ENCODE results near the gene SCN4A.
"Not testable (repeated sequence)": the region's sequence is repeated elsewhere in the genome, so short reads cannot be mapped to it uniquely, and the experiment has no call there.

The SCN4A gene

GRCh38 chr17:63972796-63973195 is at the start of gene SCN4A:
SCN4A (minus strand) TSS chr17:63972918; CDS start chr17:63972841, 77 bp downstream.
- DNase-seq: no peak

DNA sequence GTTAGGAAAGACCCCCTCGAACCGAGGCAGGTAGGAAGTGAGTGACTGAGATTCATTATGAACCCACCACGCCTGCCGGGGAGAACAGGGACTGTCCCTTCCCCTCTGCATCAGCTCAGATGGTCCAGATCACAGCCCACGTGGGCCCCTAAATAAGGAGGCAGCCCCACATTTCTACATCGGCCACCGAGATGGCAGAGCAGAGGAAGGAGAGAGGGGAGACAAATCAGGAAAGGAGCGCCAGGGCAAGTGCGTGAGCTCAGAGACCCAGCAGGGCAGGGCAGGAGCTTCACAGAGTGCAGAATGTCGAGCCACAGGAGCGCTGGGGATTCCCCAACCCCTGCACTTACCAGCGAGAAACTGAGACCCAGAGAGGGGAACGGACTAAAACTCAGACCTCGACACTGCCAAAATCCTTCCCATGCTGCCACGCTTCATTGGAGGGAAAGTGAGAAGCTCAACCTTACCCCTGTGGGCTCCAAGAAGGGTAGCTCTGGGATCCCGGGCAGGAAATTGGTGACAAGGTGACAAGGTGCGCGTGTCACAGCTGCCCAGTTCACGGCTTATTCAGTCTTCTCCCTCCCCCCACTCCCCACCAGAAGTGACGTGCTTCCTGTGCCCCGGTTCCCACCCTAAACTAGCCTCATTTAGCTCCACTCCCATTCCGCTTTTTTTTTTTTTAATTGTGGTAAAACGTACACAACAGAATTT is 47.5 kb upstream of the SCN4A start, which contains the start of gene ICAM2:
Gene ICAM2 (minus strand): TSS at position 578 of the 711 bp plus-strand sequence. CDS start 13,942 bp downstream, outside the sequence.
- DNase-seq: no peak

DNA sequence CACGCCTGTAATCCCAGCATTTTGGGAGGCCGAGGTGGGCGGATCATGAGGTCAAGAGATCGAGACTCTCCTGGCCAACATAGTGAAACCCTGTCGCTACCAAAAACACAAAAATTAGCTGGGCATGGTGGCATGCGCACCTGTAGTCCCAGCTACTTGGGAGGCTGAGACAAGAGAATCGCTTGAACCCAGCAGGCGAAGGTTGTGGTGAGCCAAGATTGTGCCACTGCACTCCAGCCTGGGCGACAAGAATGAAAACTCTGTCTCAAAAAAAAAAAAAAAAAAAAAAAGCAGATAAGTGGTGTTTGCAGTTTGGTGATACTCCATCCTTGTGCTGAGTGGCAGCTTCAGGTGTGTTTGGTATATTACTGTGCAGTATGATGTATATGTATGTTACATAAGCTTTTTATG is 46.8 kb upstream of the SCN4A start:
- DNase-seq: not testable (repeated sequence)

DNA sequence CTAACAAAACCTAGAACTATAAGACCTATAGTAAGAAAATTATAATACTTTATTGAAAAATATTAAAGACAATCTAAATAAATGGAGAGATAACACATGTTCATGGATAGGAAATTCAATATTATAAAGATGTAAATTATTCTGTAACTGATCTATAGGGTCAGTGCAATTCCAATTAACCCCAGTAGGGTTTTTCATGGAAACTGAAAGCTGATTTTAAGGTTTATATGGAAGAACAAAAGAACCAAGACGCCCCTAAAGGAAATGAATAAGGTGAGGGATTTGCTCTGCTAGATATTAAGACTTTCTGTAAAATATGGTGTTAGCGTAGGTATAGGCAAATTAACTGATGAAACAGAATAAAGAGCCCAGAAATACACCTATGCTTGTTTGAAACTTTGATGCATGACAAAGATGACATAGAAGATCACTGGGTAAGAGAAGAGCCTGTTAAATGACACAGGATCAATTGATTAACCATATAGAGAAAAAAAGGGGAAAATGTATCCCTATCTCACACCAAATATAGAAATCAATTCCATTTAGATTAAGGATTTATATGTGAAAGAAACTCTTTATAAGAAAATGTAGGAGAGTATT is 44.8 kb upstream of the SCN4A start:
- DNase-seq: no peak

DNA sequence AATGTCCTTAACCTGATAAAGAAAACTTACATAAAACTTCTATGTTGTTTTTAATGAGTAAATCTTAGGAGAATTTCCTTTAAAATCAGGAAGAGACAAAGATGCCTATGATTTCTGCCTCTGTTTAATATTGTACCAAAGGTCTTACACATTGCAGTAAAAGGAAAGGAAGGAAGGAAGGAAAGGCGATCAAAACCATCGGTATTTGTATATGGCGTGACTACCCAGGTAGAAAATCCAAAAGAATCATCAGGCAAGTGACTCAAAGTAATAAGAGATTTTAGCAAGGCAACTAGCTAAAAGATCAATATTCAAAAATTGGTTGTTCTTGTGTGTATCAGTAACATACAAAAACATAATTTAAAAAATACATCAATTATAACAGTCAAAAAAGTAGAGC is 44.3 kb upstream of the SCN4A start:
- DNase-seq: no peak

- no peak for DNase-seq
Measured at GRCh38 chr17:64016231-64016784, 43.6 kb upstream of the SCN4A start.

GRCh38 chr17:64015447-64015846 is 42.7 kb upstream of the SCN4A start:
- no peak for DNase-seq

DNA sequence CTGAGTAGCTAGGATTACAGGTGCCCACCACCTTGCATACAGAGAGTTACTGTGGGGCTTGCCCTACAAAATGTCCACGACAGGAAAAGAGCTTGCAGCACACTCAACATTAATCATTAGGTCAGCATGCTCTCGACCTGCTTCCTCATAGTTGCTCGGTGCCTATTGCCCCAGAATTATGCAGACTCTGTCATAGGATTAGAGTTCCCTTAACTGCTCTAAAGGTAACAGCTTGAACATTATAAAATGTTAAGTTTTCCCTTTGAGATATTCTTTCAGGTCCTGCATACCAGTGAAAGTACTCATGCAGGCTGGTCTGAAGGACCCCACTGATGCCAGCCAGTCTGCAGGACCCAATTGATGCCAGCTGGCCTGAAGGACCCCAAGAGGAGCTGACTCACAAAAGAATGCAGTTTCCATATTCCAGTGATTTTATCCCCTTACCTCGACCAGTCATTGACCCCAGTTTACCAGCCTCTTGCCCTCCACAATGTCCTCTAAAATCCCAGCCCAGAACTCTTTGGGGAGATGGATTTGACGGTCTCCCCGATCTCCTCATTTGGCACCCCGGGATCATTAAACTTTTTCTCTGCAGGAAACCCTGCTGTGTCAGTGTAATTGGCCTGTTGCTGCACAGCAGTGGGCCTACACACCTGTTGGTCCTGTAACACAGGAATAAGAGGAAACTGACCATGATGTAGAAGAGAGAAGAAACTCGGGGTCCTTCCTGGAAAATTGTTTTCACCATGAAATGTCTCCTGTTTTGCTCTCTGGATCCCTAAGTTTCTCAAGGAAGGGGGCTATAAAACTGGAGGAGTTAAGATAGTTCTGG is 37.1 kb upstream of the SCN4A start:
- DNase-seq: no peak

GRCh38 chr17:64008830-64009229 is 36.1 kb upstream of the SCN4A start:
- no peak for DNase-seq

DNA sequence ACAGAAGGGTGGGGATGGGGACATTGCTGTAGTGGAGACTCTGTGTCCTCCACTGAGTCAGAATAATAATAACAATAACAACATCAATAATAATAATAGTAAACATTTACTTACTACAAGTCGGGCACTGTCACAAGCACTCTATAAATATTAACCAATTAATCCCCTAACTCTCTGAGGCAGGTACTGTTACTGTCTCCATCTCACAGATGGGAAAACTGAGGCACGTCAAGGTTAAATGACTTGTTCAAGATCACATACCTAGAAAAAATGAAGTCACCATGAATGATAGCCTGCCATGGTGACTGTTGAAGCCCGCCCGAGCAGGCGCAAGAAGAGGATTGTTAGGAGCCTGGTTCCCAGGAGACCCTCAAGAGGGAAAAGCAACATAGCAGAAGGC is 35.6 kb upstream of the SCN4A start:
- DNase-seq: no peak

DNA sequence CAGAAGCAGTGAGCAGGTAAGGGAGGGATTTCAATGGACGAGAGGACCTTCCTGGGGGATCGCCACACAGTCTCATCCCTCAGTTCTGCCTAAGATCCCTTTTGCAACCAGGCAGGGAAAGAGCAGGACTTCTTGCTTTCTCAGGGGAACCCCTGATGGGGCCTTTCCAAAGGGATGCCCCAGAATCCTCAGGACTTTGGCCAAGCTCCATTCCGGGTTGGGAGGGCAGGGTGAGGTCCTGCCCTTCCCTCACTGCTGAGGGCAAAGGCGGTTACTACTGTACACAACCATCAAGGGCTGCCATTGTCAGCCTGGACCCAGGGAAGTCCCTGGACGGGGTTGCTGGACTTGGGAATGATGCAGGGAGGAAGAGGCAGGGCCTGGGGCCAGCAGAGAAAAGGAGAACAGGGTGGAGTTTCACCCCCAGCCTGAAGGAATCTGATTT is 35.1 kb upstream of the SCN4A start:
- no peak for DNase-seq

GRCh38 chr17:64007089-64007837 is 34.5 kb upstream of the SCN4A start:
- not testable (repeated sequence) for DNase-seq

GRCh38 chr17:64006361-64007088 is 33.8 kb upstream of the SCN4A start:
- no peak for DNase-seq

DNA sequence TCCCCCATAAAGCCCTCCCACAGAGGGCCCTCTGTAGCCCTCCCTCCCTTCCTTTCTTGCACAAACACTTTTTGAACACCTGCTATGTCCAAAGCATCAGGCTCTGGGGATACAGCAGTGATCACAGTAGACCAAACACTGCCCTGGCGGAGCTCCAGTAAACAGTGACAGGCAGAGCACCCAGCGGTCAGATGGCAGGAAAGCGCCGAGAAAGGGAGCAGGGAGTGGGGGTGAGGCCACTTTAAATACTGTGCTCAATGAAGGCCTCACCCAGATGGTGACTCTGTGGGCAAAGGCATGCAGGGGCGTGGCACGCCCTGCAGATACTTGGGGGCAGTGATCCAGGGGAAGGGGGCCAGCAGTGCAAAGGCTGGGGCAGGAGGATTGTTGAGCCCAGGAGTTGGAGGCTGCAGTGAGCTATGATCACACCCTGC is 33.0 kb upstream of the SCN4A start:
- DNase-seq: no peak

DNA sequence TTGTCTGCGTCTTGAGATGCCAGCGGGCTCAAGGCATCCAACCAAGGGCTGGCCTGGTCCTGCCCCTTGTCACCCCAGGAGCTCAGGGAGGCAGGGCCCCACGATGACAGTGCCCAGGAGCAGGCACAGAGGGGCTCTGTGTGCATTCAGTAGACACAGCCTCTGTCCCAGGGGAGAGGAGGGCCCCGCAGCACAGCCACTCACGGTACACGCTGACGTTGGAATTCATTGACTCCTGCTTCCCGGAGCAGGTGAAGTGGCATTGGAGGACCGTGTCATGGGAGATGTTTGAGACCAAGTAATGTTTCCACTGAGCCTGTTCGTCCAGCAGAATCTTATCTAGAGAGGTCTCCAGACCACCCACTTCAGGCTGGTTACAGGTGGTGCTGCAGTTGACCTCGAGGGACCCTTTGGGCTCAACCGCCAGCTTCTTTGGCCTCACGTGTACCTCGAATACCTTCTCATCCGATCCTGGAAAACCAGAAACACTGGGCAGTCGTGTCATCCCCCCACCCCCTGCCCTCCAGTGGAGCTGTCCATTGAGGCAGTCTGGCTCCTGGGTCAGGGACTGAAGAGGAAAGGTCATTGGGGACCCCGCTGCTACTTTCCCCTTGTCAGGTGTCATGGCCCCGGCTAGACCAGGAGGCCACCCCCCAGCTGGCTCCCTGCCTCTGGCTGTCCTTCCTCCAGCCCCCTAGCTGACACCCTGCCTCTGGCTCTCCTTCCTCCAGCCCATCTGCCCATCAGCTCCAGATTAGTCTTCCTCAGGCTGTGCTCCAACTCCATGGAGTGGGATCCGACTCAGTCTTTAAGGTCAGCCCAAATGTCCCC is 32.4 kb upstream of the SCN4A start:
- DNase-seq: no peak

- no peak for DNase-seq
Measured at GRCh38 chr17:64004218-64004770, 31.6 kb upstream of the SCN4A start.

- no peak for DNase-seq
Measured at GRCh38 chr17:64003526-64004121, 30.9 kb upstream of the SCN4A start.

DNA sequence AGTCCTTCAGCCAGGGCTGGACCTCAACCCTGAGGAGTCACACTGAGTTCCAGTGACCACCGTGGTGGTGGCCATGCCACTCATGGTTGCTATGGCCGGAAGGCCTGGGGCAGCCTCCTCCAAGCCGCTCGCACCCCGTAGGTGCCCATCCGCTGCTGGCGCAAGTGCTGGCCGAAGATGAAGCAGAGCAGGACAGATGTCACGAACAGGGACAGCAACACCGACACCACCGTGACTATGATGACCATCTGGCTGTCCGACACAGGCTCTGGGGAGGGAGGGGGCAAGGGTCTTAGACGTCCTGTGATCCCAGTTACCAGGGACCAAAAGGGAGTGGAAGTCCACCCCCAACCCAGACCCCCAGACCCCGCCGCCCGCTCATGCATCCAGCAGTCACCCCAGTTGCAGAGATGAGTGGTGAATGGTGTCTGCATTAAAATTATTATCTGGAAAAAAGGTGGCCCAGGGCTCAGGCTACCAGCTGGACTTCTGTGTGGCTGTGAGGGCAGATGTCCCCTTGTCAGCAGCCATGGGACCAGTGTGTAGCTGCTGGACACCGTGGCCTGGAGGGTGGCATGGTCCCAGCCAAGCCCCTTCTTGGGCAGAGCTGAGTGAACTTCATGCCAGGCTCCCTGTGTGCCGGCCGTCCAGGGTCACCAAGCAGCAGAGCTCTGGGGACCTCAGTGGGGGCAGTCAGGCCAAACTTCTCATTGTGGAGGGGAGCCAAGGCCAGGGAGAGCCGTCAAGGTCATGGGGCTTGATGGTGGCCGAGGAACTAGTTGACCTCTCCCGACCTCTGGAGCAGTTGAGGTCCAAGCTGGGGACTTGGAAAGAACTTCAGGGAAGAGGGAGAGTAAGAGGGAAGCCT is 30.2 kb upstream of the SCN4A start:
- DNase-seq: no peak
